K562 (cell line): ENCODE data around the gene ZMYND8. TPM values are rescaled to one million over a fixed set of nuclear protein-coding genes. Genes with fewer than 3 reads are reported as not detected.
A peak's percentile ranks its signal among the peaks of the same experiment; 100 is the strongest.

Experiments used
- ASH1L ChIP-seq: fragments of 450-650 bp; IDR thresholded peaks from 2 replicates; pipeline ENCODE4 v1.6.1; 2018; ENCODE audit warnings: borderline replicate concordance, mild to moderate bottlenecking, low read depth; ENCODE audit not compliant: partially characterized antibody
- CC2D1A ChIP-seq: fragments of 450-650 bp; IDR thresholded peaks from 2 replicates; pipeline ENCODE4 v1.6.1; 2017; ENCODE audit warnings: mild to moderate bottlenecking
- CHCHD3 ChIP-seq: fragments of 250-450 bp; sonication (Bioruptor Pico); IDR thresholded peaks from 2 replicates; pipeline ENCODE4 v2.1.2; 2022; ENCODE audit warnings: mild to moderate bottlenecking
- GTF2E2 ChIP-seq: fragments of 200-800 bp; sonication (Bioruptor generic); IDR thresholded peaks from 2 replicates; pipeline ENCODE4 v1.6.1; 2016; ENCODE audit warnings: missing genetic modification characterization, missing compliant biosample characterization
- HDAC2 ChIP-seq: fragments of 450-650 bp; IDR thresholded peaks from 2 replicates; pipeline ENCODE4 v1.6.1; 2016; ENCODE audit warnings: mild to moderate bottlenecking
- HSF4 ChIP-seq: fragments of 250-450 bp; sonication (Bioruptor Pico); IDR thresholded peaks from 2 replicates; pipeline ENCODE4 v2.1.2; 2022; ENCODE audit warnings: mild to moderate bottlenecking, moderate library complexity, borderline replicate concordance
- LCOR ChIP-seq: sonication (generic); formaldehyde crosslinking; IDR thresholded peaks from 2 replicates; pipeline ENCODE4 v1.8.0; 2022; ENCODE audit warnings: mild to moderate bottlenecking, missing genetic modification reagents
- MYC ChIP-seq, 2 experiments: fragments of 250-450 bp in 1 of 2; sonication (Bioruptor Pico) in 1 of 2; IDR thresholded peaks; 2 replicates each; pipeline versions ENCODE4 v1.5.1 to v1.6.1; 2012 to 2021; ENCODE audit warnings: low read depth in 2 of 2, borderline replicate concordance in 1 of 2, improper control_type of control experiment in 1 of 2, low read length in 1 of 2, mild to moderate bottlenecking in 1 of 2, moderate library complexity in 1 of 2
- NFATC3 ChIP-seq: fragments of 450-650 bp; IDR thresholded peaks from 2 replicates; pipeline ENCODE4 v1.6.1; 2017; ENCODE audit warnings: mild to moderate bottlenecking
- NR1H2 ChIP-seq: sonication (generic); formaldehyde crosslinking; IDR thresholded peaks from 2 replicates; pipeline ENCODE4 v1.4.0; 2020; ENCODE audit warnings: mild to moderate bottlenecking, missing genetic modification reagents
- RBBP5 ChIP-seq: fragments of 200-600 bp; sonication (generic); IDR thresholded peaks from 2 replicates; pipeline ENCODE4 v1.6.1; 2012; ENCODE audit warnings: borderline replicate concordance, mild to moderate bottlenecking, low read length, control low read depth, inconsistent platforms; ENCODE audit not compliant: insufficient read depth, poor library complexity, severe bottlenecking
- RBM14 ChIP-seq: fragments of 200-400 bp; formaldehyde crosslinking; IDR thresholded peaks from 2 replicates; pipeline ENCODE4 v1.6.1; 2018; ENCODE audit warnings: low read depth, mild to moderate bottlenecking, low read length, moderate library complexity, borderline replicate concordance; ENCODE audit not compliant: insufficient read depth
- RNF2 ChIP-seq: sonication (generic); IDR thresholded peaks from 2 replicates; pipeline ENCODE4 v1.6.1; 2016
- SAP30 ChIP-seq: fragments of 200-600 bp; sonication (generic); IDR thresholded peaks from 2 replicates; pipeline ENCODE4 v1.6.1; 2012; ENCODE audit warnings: borderline replicate concordance, low read depth, mild to moderate bottlenecking, moderate library complexity, low read length, control low read depth, inconsistent platforms; ENCODE audit not compliant: insufficient read depth, poor library complexity, severe bottlenecking
- STAT6 ChIP-seq: sonication (generic); formaldehyde crosslinking; IDR thresholded peaks from 2 replicates; pipeline ENCODE4 v1.8.1; 2023; ENCODE audit warnings: mild to moderate bottlenecking, missing genetic modification reagents
- TSHZ1 ChIP-seq: fragments of 250-450 bp; sonication (Bioruptor Pico); IDR thresholded peaks from 2 replicates; pipeline ENCODE4 v1.4.0; 2020; ENCODE audit warnings: mild to moderate bottlenecking, moderate library complexity
- ZBTB12 ChIP-seq: fragments of 250-450 bp; sonication (Bioruptor Pico); IDR thresholded peaks from 2 replicates; pipeline ENCODE4 v1.4.0; 2020
- ZC3H11A ChIP-seq: IDR thresholded peaks from 2 replicates; pipeline ENCODE4 v1.6.1; 2012; ENCODE audit warnings: low read depth, low read length, improper control_type of control experiment
- ZSCAN32 ChIP-seq: fragments of 450-650 bp; formaldehyde crosslinking; IDR thresholded peaks from 2 replicates; pipeline ENCODE4 v1.4.0; 2020; ENCODE audit warnings: mild to moderate bottlenecking, moderate library complexity
- polyA plus RNA-seq, 8 experiments: library from polyadenylated mRNA; depleted of rRNA in 4 of 8; stranded (reverse) in 5 of 8; unstranded in 3 of 8; fragments of >200 nt; fragmentation: Nextera tagmentation in 2 of 8; fragmentation: Illumina TruSeq in 1 of 8; extraction: Ambion mirVana in 2 of 8; extraction: Trizol in 1 of 8; gene quantifications; 2 replicates each; pipeline versions ENCODE4 v1.2.1 to v1.2.3, GENCODE V29; 2011 to 2014; ENCODE audit warnings: inconsistent platforms in 1 of 8, missing spikeins in 1 of 8
- total RNA-seq, 7 experiments: library from RNA; depleted of rRNA in 6 of 7; stranded (reverse); fragments of >200 nt in 6 of 7; fragmentation: Illumina TruSeq in 2 of 7; extraction: Trizol in 2 of 7; gene quantifications; 2 replicates each; pipeline versions ENCODE4 v1.2.1 to v1.2.3, GENCODE V29; 2011 to 2021; ENCODE audit warnings: low replicate concordance in 1 of 7

Gene ZMYND8
- total and polyA plus RNA-seq, 9 of the 15 experiments (the other 6 are each of a cell fraction or from before 2014, with no cell fraction given) = 31.8 to 148 (median 71.9) TPM

GRCh38 chr20:47196091-47197081 lies 160.1 kb downstream of the ZMYND8 start (continued):
- TF ChIP-seq LCOR = no peak
- no peak for TF ChIP-seq ZSCAN32
- TF ChIP-seq ZC3H11A = no peak
- TF ChIP-seq CHCHD3 (CRISPR knock-in tag) = no peak
- TF ChIP-seq NFATC3 = no peak
- peak; percentile 79; the same call in 1 of the 2 replicates for TF ChIP-seq CC2D1A
- no peak for TF ChIP-seq GTF2E2 (tag)
- no peak for TF ChIP-seq NR1H2 (CRISPR knock-in tag)
- TF ChIP-seq HSF4 (CRISPR knock-in tag) = no peak
- no peak for TF ChIP-seq ASH1L
- TF ChIP-seq SAP30 = no peak
- TF ChIP-seq RBBP5 = no peak
- no peak for TF ChIP-seq STAT6
- TF ChIP-seq ZBTB12 = no peak
- 0 out of 2 replicates have a peak, but pooled peaks have one; percentile 49 for TF ChIP-seq HDAC2
- TF ChIP-seq RBM14 = no peak
- peak; percentile 44; the same call in 1 of the 2 replicates for TF ChIP-seq MYC (IDR thresholded peaks at IDR 0.05; ENCODE audit: low read depth, low read length)
- TF ChIP-seq MYC (CRISPR knock-in tag; IDR thresholded peaks at IDR 0.05; ENCODE audit: borderline replicate concordance, low read depth) = no peak
- TF ChIP-seq RNF2 = no peak
- no peak for TF ChIP-seq TSHZ1 (CRISPR knock-in tag)
